Activated CD8-positive, alpha-beta T cell treated with anti-CD3 and anti-CD28 coated beads, Interleukin-2, amount 10 ng/mL, durations not matched to agents 7 days and 5 days (primary cell): ENCODE data around the gene RPP25L. TPM values are rescaled to one million over a fixed set of nuclear protein-coding genes. Genes with fewer than 3 reads are reported as not detected.

Source experiments
- ATAC-seq: fragments of 150-1000 bp; cut with Tn5 transposase; one replicate; pipeline ENCODE4 v1.10.0; 2021; ENCODE audit warnings: moderate library complexity
- CTCF ChIA-PET: fragments of 350-600 bp; sonication (Branson Sonifier 250); formaldehyde crosslinking; loops from one replicate; lab custom pipeline; 2021; ENCODE audit warnings: antibody characterized with exemption; lab: Charles Lee
- POLR2A ChIA-PET: fragments of 350-600 bp; sonication (Branson Sonifier 250); formaldehyde crosslinking; loops from one replicate; lab custom pipeline; 2021; ENCODE audit warnings: antibody characterized with exemption; lab: Charles Lee
- DNase-seq: peaks from one replicate; pipeline ENCODE4 v3.0.0-alpha.2; 2020
- H3K27ac Mint-ChIP-seq: one replicate; pipeline ENCODE4 v1.8.0; 2021; ENCODE audit warnings: mild to moderate bottlenecking, mixed read lengths
- H3K27me3 Mint-ChIP-seq: one replicate; pipeline ENCODE4 v1.8.0; 2021; ENCODE audit warnings: low read depth, mixed read lengths
- H3K36me3 Mint-ChIP-seq: one replicate; pipeline ENCODE4 v1.8.0; 2021; ENCODE audit warnings: low read depth, mixed read lengths
- H3K4me1 Mint-ChIP-seq: one replicate; pipeline ENCODE4 v1.8.0; 2021; ENCODE audit warnings: low read depth, mixed read lengths
- H3K4me3 Mint-ChIP-seq: one replicate; pipeline ENCODE4 v1.8.0; 2021; ENCODE audit warnings: mild to moderate bottlenecking, mixed read lengths
- H3K9me3 Mint-ChIP-seq: one replicate; pipeline ENCODE4 v1.8.0; 2022; ENCODE audit warnings: mixed read lengths; ENCODE audit not compliant: insufficient read depth
- total RNA-seq, 2 experiments: library from RNA; stranded (reverse); gene quantifications; one replicate each; pipeline ENCODE4 v1.2.3, GENCODE V29; 2021

Gene RPP25L
- total RNA-seq, 2 experiments from 2014 or later = 23.2 to 26.4 TPM

GRCh38 chr9:34610434-34611206 is 1.3 kb downstream of the RPP25L start:
- H3K27ac Mint-ChIP-seq = peak overlapping the region; percentile 27
- no peaks in the 10 kb centered on the region for H3K27me3 Mint-ChIP-seq
- ChIA-PET POLR2A (interaction anchor here (0.7 to 2.1 kb wide), 3 partner anchors 9 to 24 kb away, joined by 3 to 12 read pairs (median 11); partner anchors contain the start of gene DCTN3), CTCF (interaction anchor here (0.7 to 8.3 kb wide), 5 partner anchors 8 to 92 kb away, joined by 3 to 171 read pairs (median 8); partner anchors contain the start of genes DCTN3 and SIGMAR1)
- peak overlapping the region; percentile 88 for H3K4me3 Mint-ChIP-seq
- H3K36me3 Mint-ChIP-seq = peaks cover 8% of the 10 kb centered on the region
- H3K4me1 Mint-ChIP-seq = peaks cover 18% of the 10 kb centered on the region
- no peaks in the 10 kb centered on the region for H3K9me3 Mint-ChIP-seq
- DNase-seq (no peak), ATAC-seq (no peak)

GRCh38 chr9:34607331-34607730 is 4.6 kb downstream of the RPP25L start:
- no peak overlapping the region for H3K4me3 Mint-ChIP-seq

GRCh38 chr9:34606905-34607304 is 5.0 kb downstream of the RPP25L start:
- H3K27me3 Mint-ChIP-seq = peaks cover 5% of the 10 kb centered on the region
- CTCF ChIA-PET = interaction anchor here (1.2 to 1.5 kb wide), 2 partner anchors 11 to 13 kb away, joined by 3 to 4 read pairs; partner anchors contain the start of gene DCTN3
- no peak for DNase-seq
- ATAC-seq = no peak
- POLR2A ChIA-PET = no interaction called here
- no peak overlapping the region for H3K4me3 Mint-ChIP-seq
- peaks cover 5% of the 10 kb centered on the region for H3K36me3 Mint-ChIP-seq
- H3K4me1 Mint-ChIP-seq = peaks cover 6% of the 10 kb centered on the region
- no peak overlapping the region for H3K27ac Mint-ChIP-seq
- no peaks in the 10 kb centered on the region for H3K9me3 Mint-ChIP-seq

More at GRCh38 chr9:34607331-34607730, 4.6 kb downstream of the RPP25L start:
- ChIA-PET POLR2A (no interaction called here), CTCF (interaction anchor here (1.2 to 1.5 kb wide), 2 partner anchors 12 to 13 kb away, joined by 3 to 4 read pairs; partner anchors contain the start of gene DCTN3)
- DNase-seq (no peak), ATAC-seq (no peak)
- peaks cover 5% of the 10 kb centered on the region for H3K36me3 Mint-ChIP-seq
- no peak overlapping the region for H3K27ac Mint-ChIP-seq
- peaks cover 5% of the 10 kb centered on the region for H3K27me3 Mint-ChIP-seq
- H3K9me3 Mint-ChIP-seq = no peaks in the 10 kb centered on the region
- H3K4me1 Mint-ChIP-seq = peaks cover 8% of the 10 kb centered on the region

- H3K36me3 Mint-ChIP-seq = peaks cover 5% of the 10 kb centered on the region
- ChIA-PET POLR2A (no interaction called here), CTCF (interaction anchor here (0.7 to 4.8 kb wide), 6 partner anchors 11 to 202 kb away, joined by 3 to 51 read pairs (median 4); partner anchors contain the start of genes DCTN3 and SIGMAR1)
- H3K9me3 Mint-ChIP-seq = no peaks in the 10 kb centered on the region
- DNase-seq = no peak
- ATAC-seq = no peak
- no peak overlapping the region for H3K4me3 Mint-ChIP-seq
- peaks cover 4% of the 10 kb centered on the region for H3K4me1 Mint-ChIP-seq
- no peak overlapping the region for H3K27ac Mint-ChIP-seq
- peaks cover 5% of the 10 kb centered on the region for H3K27me3 Mint-ChIP-seq
Measured at GRCh38 chr9:34606190-34606589, 5.7 kb downstream of the RPP25L start.

- Mint-ChIP-seq H3K4me1 (no peaks in the 10 kb centered on the region), H3K9me3 (no peaks in the 10 kb centered on the region), H3K27ac (no peak overlapping the region), H3K27me3 (peaks cover 8% of the 10 kb centered on the region), H3K4me3 (no peak overlapping the region), H3K36me3 (no peaks in the 10 kb centered on the region)
- ATAC-seq = peak; percentile 95
- DNase-seq = peak; percentile 86
- ChIA-PET CTCF (interaction anchor here (0.5 to 4.8 kb wide), 35 partner anchors 8 to 270 kb away, joined by 3 to 51 read pairs (median 4); partner anchors contain the start of genes CNTFR, DCTN3, GALT and RPP25L), POLR2A (interaction anchor here (0.6 to 1.6 kb wide), 3 partner anchors 9 to 11 kb away, joined by 3 to 5 read pairs (median 3); no protein-coding TSS in a partner anchor)
Measured at GRCh38 chr9:34603610-34604231, 8.2 kb downstream of the RPP25L start.

- ATAC-seq (no peak), DNase-seq (no peak)
- CTCF ChIA-PET = interaction anchor here (1.0 to 4.8 kb wide), 8 partner anchors 9 to 198 kb away, joined by 3 to 51 read pairs (median 8); partner anchors contain the start of genes DCTN3, RPP25L and SIGMAR1
- no peak overlapping the region for H3K4me3 Mint-ChIP-seq
- H3K36me3 Mint-ChIP-seq = no peaks in the 10 kb centered on the region
- peaks cover 8% of the 10 kb centered on the region for H3K27me3 Mint-ChIP-seq
- H3K9me3 Mint-ChIP-seq = no peaks in the 10 kb centered on the region
- H3K27ac Mint-ChIP-seq = no peak overlapping the region
- no peaks in the 10 kb centered on the region for H3K4me1 Mint-ChIP-seq
- POLR2A ChIA-PET = no interaction called here
Measured at GRCh38 chr9:34601937-34602573, 9.8 kb downstream of the RPP25L start.

GRCh38 chr9:34600908-34601307 is 11.0 kb downstream of the RPP25L start:
- peaks cover 16% of the 10 kb centered on the region for H3K27me3 Mint-ChIP-seq
- ATAC-seq (no peak), DNase-seq (no peak)
- CTCF ChIA-PET = interaction anchor here (0.7 to 1.0 kb wide), 4 partner anchors 9 to 197 kb away, joined by 3 read pairs; no protein-coding TSS in a partner anchor
- H3K9me3 Mint-ChIP-seq = no peaks in the 10 kb centered on the region
- H3K4me3 Mint-ChIP-seq = no peak overlapping the region
- no peaks in the 10 kb centered on the region for H3K4me1 Mint-ChIP-seq
- POLR2A ChIA-PET = no interaction called here
- no peak overlapping the region for H3K27ac Mint-ChIP-seq
- no peaks in the 10 kb centered on the region for H3K36me3 Mint-ChIP-seq

- ATAC-seq = no peak
- Mint-ChIP-seq H3K4me1 (no peaks in the 10 kb centered on the region), H3K27ac (no peak overlapping the region), H3K4me3 (no peak overlapping the region), H3K36me3 (no peaks in the 10 kb centered on the region), H3K9me3 (no peaks in the 10 kb centered on the region), H3K27me3 (peaks cover 17% of the 10 kb centered on the region)
- ChIA-PET POLR2A (interaction anchor here (0.5 kb wide), 1 partner anchor 159 kb away, joined by 5 read pairs; no protein-coding TSS in a partner anchor), CTCF (interaction anchor here (0.6 to 1.3 kb wide), 5 partner anchors 13 to 195 kb away, joined by 3 to 7 read pairs (median 3); partner anchors contain the start of genes DCTN3 and RPP25L)
- no peak for DNase-seq
Measured at GRCh38 chr9:34599546-34599945, 12.4 kb downstream of the RPP25L start.

GRCh38 chr9:34594177-34594576 is 17.7 kb downstream of the RPP25L start:
- peaks cover 21% of the 10 kb centered on the region for H3K4me1 Mint-ChIP-seq
- H3K36me3 Mint-ChIP-seq = no peaks in the 10 kb centered on the region
- no peak overlapping the region for H3K27ac Mint-ChIP-seq
- POLR2A ChIA-PET = interaction anchor here (1.2 kb wide), 1 partner anchor 9 kb away, joined by 5 read pairs; no protein-coding TSS in a partner anchor
- CTCF ChIA-PET = interaction anchor here (0.6 kb wide), 1 partner anchor 10 kb away, joined by 3 read pairs; no protein-coding TSS in a partner anchor
- ATAC-seq = no peak
- peaks cover 51% of the 10 kb centered on the region for H3K27me3 Mint-ChIP-seq
- no peaks in the 10 kb centered on the region for H3K9me3 Mint-ChIP-seq
- no peak for DNase-seq
- H3K4me3 Mint-ChIP-seq = no peak overlapping the region

- DNase-seq (no peak), ATAC-seq (no peak)
- H3K27me3 Mint-ChIP-seq = peaks cover 62% of the 10 kb centered on the region
- no peak overlapping the region for H3K4me3 Mint-ChIP-seq
- ChIA-PET POLR2A (interaction anchor here (1.5 kb wide), 1 partner anchor 11 kb away, joined by 3 read pairs; no protein-coding TSS in a partner anchor), CTCF (interaction anchor here (1.4 to 2.9 kb wide), 4 partner anchors 11 to 45 kb away, joined by 3 to 32 read pairs (median 13); no protein-coding TSS in a partner anchor)
- H3K4me1 Mint-ChIP-seq = peaks cover 25% of the 10 kb centered on the region
- no peaks in the 10 kb centered on the region for H3K9me3 Mint-ChIP-seq
- no peak overlapping the region for H3K27ac Mint-ChIP-seq
- H3K36me3 Mint-ChIP-seq = no peaks in the 10 kb centered on the region
Measured at GRCh38 chr9:34592895-34593601, 18.8 kb downstream of the RPP25L start.
